Tibial nerve (tissue), 4 donors: ENCODE measurements around the gene CIZ1.

Source experiments
- CTCF ChIP-seq, 5 experiments: fragments of 200-600 bp in 3 of 5; fragments of 450-650 bp in 2 of 5; sonication (generic) in 3 of 5; IDR thresholded peaks; one replicate each; pipeline ENCODE4 v1.5.1; 2016 to 2019; ENCODE audit warnings: antibody characterized with exemption in 5 of 5, mild to moderate bottlenecking in 3 of 5, moderate library complexity in 2 of 5
- EP300 ChIP-seq, 2 donors: sonication (generic); formaldehyde crosslinking; IDR thresholded peaks; one replicate each; pipeline ENCODE4 v1.6.1; 2017; ENCODE audit warnings: antibody characterized with exemption in 2 of 2, mild to moderate bottlenecking in 1 of 2
- POLR2A ChIP-seq, 2 donors: fragments of 450-650 bp; IDR thresholded peaks; one replicate each; pipeline ENCODE4 v1.6.1; 2017; ENCODE audit warnings: antibody characterized with exemption in 2 of 2, mild to moderate bottlenecking in 2 of 2, moderate library complexity in 2 of 2

- TF ChIP-seq POLR2A (IDR thresholded peaks at IDR 0.05) (no peak), CTCF (IDR thresholded peaks at IDR 0.05) (no peak), EP300 (IDR thresholded peaks at IDR 0.05) (no peak)
These were observed 27.0 kb downstream of the CIZ1 start for GRCh38 chr9:128164307-128164885.
